Nephron progenitor cell (in vitro differentiated cells): ENCODE measurements around the gene IL23R.
A peak's percentile ranks its signal among the peaks of the same experiment; 100 is the strongest.

Experiments
- DNase-seq: peaks from one replicate; pipeline ENCODE4 v3.0.0; 2021
- H3K27ac Mint-ChIP-seq: 2 replicates; pipeline ENCODE4 v1.8.0; 2021; ENCODE audit warnings: mild to moderate bottlenecking, moderate library complexity, mixed read lengths
- H3K27me3 Mint-ChIP-seq: 2 replicates; pipeline ENCODE4 v1.8.0; 2021; ENCODE audit warnings: mild to moderate bottlenecking, low read depth, mixed read lengths; ENCODE audit not compliant: poor library complexity
- H3K36me3 Mint-ChIP-seq: 2 replicates; pipeline ENCODE4 v1.8.0; 2021; ENCODE audit warnings: low read depth, mixed read lengths
- H3K4me1 Mint-ChIP-seq: 2 replicates; pipeline ENCODE4 v1.8.0; 2021; ENCODE audit warnings: mixed read lengths
- H3K4me3 Mint-ChIP-seq: 2 replicates; pipeline ENCODE4 v1.8.0; 2021; ENCODE audit warnings: mild to moderate bottlenecking, moderate library complexity, mixed read lengths
- H3K9me3 Mint-ChIP-seq: 2 replicates; pipeline ENCODE4 v1.8.0; 2021; ENCODE audit warnings: mild to moderate bottlenecking, moderate library complexity, mixed read lengths
- CTCF ChIP-seq: fragments of 200-600 bp; sonication (generic); IDR thresholded peaks from 2 replicates; pipeline ENCODE4 v1.5.0; 2021; ENCODE audit warnings: antibody characterized with exemption

The IL23R gene

GRCh38 chr1:67166196-67166595, at the start of gene IL23R:
Gene IL23R, plus strand, starts transcription at chr1:67166454. Its CDS starts 1,667 bp downstream, at chr1:67168121.
- Mint-ChIP-seq H3K36me3 (no peaks in the 10 kb centered on the region), H3K9me3 (no peaks in the 10 kb centered on the region), H3K27ac (peak within 1 kb of the TSS; percentile 71), H3K4me1 (no peaks in the 10 kb centered on the region), H3K27me3 (no peaks in the 10 kb centered on the region), H3K4me3 (no peak within 1 kb of the TSS)
- no peak for TF ChIP-seq CTCF
- no peak for DNase-seq

GRCh38 chr1:67118191-67118590, 48.1 kb upstream of the IL23R start:
- peaks cover 3% of the 10 kb centered on the region for H3K36me3 Mint-ChIP-seq
- no peak for TF ChIP-seq CTCF
- DNase-seq, result no peak
- H3K4me3 Mint-ChIP-seq, result no peak overlapping the region
- no peak overlapping the region for H3K27ac Mint-ChIP-seq
- H3K27me3 Mint-ChIP-seq, result no peaks in the 10 kb centered on the region
- peaks cover 25% of the 10 kb centered on the region for H3K9me3 Mint-ChIP-seq
- H3K4me1 Mint-ChIP-seq, result no peaks in the 10 kb centered on the region

- no peak overlapping the region for H3K4me3 Mint-ChIP-seq
- no peaks in the 10 kb centered on the region for H3K4me1 Mint-ChIP-seq
- peaks cover 3% of the 10 kb centered on the region for H3K36me3 Mint-ChIP-seq
- DNase-seq, result no peak
- TF ChIP-seq CTCF, result no peak
- no peak overlapping the region for H3K27ac Mint-ChIP-seq
- peaks cover 22% of the 10 kb centered on the region for H3K9me3 Mint-ChIP-seq
- no peaks in the 10 kb centered on the region for H3K27me3 Mint-ChIP-seq
Measured at GRCh38 chr1:67118646-67119045, 47.6 kb upstream of the IL23R start.

GRCh38 chr1:67120855-67121619, 45.2 kb upstream of the IL23R start:
- peaks cover 13% of the 10 kb centered on the region for H3K9me3 Mint-ChIP-seq
- H3K27me3 Mint-ChIP-seq, result no peaks in the 10 kb centered on the region
- no peaks in the 10 kb centered on the region for H3K36me3 Mint-ChIP-seq
- TF ChIP-seq CTCF, result no peak
- no peaks in the 10 kb centered on the region for H3K4me1 Mint-ChIP-seq
- no peak for DNase-seq
- no peak overlapping the region for H3K27ac Mint-ChIP-seq
- H3K4me3 Mint-ChIP-seq, result no peak overlapping the region

GRCh38 chr1:67124455-67124854, 41.8 kb upstream of the IL23R start:
- no peaks in the 10 kb centered on the region for H3K36me3 Mint-ChIP-seq
- DNase-seq, result no peak
- H3K4me3 Mint-ChIP-seq, result no peak overlapping the region
- no peaks in the 10 kb centered on the region for H3K4me1 Mint-ChIP-seq
- peaks cover 13% of the 10 kb centered on the region for H3K9me3 Mint-ChIP-seq
- H3K27me3 Mint-ChIP-seq, result peaks cover 3% of the 10 kb centered on the region
- no peak for TF ChIP-seq CTCF
- H3K27ac Mint-ChIP-seq, result no peak overlapping the region
